PFSK-1 (cell line): ENCODE results near the gene NHSL2.

Experiments used
- FOXP2 ChIP-seq: optimal IDR thresholded peaks from 2 replicates; pipeline ENCODE3; 2011; ENCODE audit warnings: borderline replicate concordance, control low read depth, inconsistent platforms; ENCODE audit not compliant: insufficient read depth; ENCODE audit errors: extremely low read length, extremely low read depth
- POLR2AphosphoS5 ChIP-seq: IDR thresholded peaks from 2 replicates; pipeline ENCODE4 v1.6.1; 2012; ENCODE audit warnings: low read depth, mild to moderate bottlenecking, control low read depth, low read length, moderate library complexity
- REST ChIP-seq, 2 experiments: IDR thresholded peaks; 2 replicates each; pipeline versions ENCODE4 v1.6.1 to v1.8.0; 2011 to 2012; ENCODE audit warnings: low read depth in 2 of 2, low read length in 2 of 2, control low read depth in 1 of 2, inconsistent platforms in 1 of 2, mild to moderate bottlenecking in 1 of 2, moderate library complexity in 1 of 2; ENCODE audit not compliant: insufficient read depth in 1 of 2
- SIN3A ChIP-seq: IDR thresholded peaks from 2 replicates; pipeline ENCODE4 v1.6.1; 2012; ENCODE audit warnings: mild to moderate bottlenecking, low read length, moderate library complexity, borderline replicate concordance; ENCODE audit not compliant: insufficient read depth
- TAF1 ChIP-seq: IDR thresholded peaks from 2 replicates; pipeline ENCODE4 v1.6.1; 2012; ENCODE audit warnings: low read length, control low read depth, borderline replicate concordance; ENCODE audit not compliant: insufficient read depth

DNA sequence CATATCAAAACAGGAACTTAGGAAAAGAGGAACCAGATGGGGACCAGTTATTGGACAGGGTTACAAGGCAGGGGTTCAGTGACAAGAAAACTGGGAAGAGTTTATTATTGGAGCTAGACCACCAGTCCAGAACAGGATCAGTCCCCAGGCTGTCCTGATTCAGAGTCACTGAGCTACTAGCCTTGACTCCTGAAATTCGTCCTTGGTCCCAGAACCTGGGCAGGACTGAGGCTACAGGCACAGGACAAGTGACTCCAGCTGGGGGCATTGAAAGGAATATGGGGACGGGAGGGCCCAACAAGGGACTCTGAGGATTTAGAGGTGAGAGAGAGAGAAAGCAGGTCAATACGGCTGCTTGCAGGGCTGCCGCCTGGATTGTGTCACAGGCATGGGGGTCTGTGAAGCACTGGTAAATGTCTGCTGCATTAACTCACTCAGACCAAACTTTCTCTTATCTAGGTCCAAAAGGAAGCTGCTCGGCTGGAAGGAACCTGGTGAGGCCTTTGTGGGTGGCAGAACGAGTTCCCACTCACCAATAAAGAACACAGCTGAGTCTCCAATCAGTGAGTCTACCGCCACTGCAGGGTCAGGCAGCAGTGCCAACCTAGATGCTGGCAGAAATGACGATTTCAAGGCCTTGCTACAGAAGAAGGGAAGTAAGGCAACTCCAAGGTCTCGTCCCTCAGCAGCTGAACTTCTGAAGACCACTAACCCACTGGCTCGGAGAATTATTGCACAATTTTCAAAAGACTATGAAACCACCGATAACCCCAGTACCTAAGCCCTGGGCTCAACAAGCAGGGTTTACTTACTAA, 232.4 kb downstream of the NHSL2 start:
- TF ChIP-seq POLR2AphosphoS5 (no peak), REST (IDR thresholded peaks at IDR 0.05; ENCODE audit: insufficient read depth in 1 of 2, low read depth in 2 of 2, low read length in 2 of 2) (no peak), SIN3A (no peak), TAF1 (no peak), FOXP2 (no peak)
